ENCODE results near the gene UTP14C.

UTP14C gene

GRCh38 chr13:52005841-52006522, 18.5 kb upstream of the UTP14C start:
- in situ Hi-C loops (cut with HindIII; ENCODE audit: low pct_unique_long_range_greater_than_20kb, low sequenced_read_pairs): no loop called here
- no peak for DNase-seq (ENCODE audit: low read depth in 1 of 2, low spot score in 1 of 2)
- no peak for TF ChIP-seq JUND (IDR thresholded peaks at IDR 0.05; ENCODE audit: low read depth)

GRCh38 chr13:52006523-52007245, 17.8 kb upstream of the UTP14C start:
- in situ Hi-C loops (cut with HindIII; ENCODE audit: low pct_unique_long_range_greater_than_20kb, low sequenced_read_pairs): no loop called here
- no peak for TF ChIP-seq JUND (IDR thresholded peaks at IDR 0.05; ENCODE audit: low read depth)
- DNase-seq (ENCODE audit: low read depth in 1 of 2, low spot score in 1 of 2): no peak

- in situ Hi-C loops (cut with HindIII; ENCODE audit: low pct_unique_long_range_greater_than_20kb, low sequenced_read_pairs): no loop called here
- no peak for TF ChIP-seq JUND (IDR thresholded peaks at IDR 0.05; ENCODE audit: low read depth)
- DNase-seq (ENCODE audit: low read depth in 1 of 2, low spot score in 1 of 2): no peak
Measured at GRCh38 chr13:52009946-52010345, 14.5 kb upstream of the UTP14C start.

GRCh38 chr13:52010890-52011631, 13.4 kb upstream of the UTP14C start, which contains the start of gene ATP7B:
Gene ATP7B (minus strand): TSS chr13:52011450. CDS start chr13:52011337, 113 bp downstream.
- in situ Hi-C loops (cut with HindIII; ENCODE audit: low pct_unique_long_range_greater_than_20kb, low sequenced_read_pairs): no loop called here
- TF ChIP-seq JUND (IDR thresholded peaks at IDR 0.05; ENCODE audit: low read depth): no peak
- no peak for DNase-seq (ENCODE audit: low read depth in 1 of 2, low spot score in 1 of 2)

- peak; percentile 90 to 98 for DNase-seq (ENCODE audit: low read depth in 1 of 2, low spot score in 1 of 2)
- in situ Hi-C loops (cut with HindIII; ENCODE audit: low pct_unique_long_range_greater_than_20kb, low sequenced_read_pairs): no loop called here
- no peak for TF ChIP-seq JUND (IDR thresholded peaks at IDR 0.05; ENCODE audit: low read depth)
Measured at GRCh38 chr13:52011632-52012511, 12.6 kb upstream of the UTP14C start, which contains the start of gene ALG11. Gene ALG11 (plus strand): TSS chr13:52012398. CDS start chr13:52012419, 21 bp downstream.

GRCh38 chr13:52012512-52012836, 12.0 kb upstream of the UTP14C start:
- in situ Hi-C loops (cut with HindIII; ENCODE audit: low pct_unique_long_range_greater_than_20kb, low sequenced_read_pairs): no loop called here

GRCh38 chr13:52016296-52016695, 8.2 kb upstream of the UTP14C start:
- no peak for DNase-seq (ENCODE audit: low read depth in 1 of 2, low spot score in 1 of 2)
- no peak for TF ChIP-seq JUND (IDR thresholded peaks at IDR 0.05; ENCODE audit: low read depth)
- in situ Hi-C loops (cut with HindIII; ENCODE audit: low pct_unique_long_range_greater_than_20kb, low sequenced_read_pairs): no loop called here

More at GRCh38 chr13:52012512-52012836, 12.0 kb upstream of the UTP14C start:
- DNase-seq (ENCODE audit: low read depth in 1 of 2, low spot score in 1 of 2): no peak
- TF ChIP-seq JUND (IDR thresholded peaks at IDR 0.05; ENCODE audit: low read depth): no peak

- in situ Hi-C loops (cut with HindIII; ENCODE audit: low pct_unique_long_range_greater_than_20kb, low sequenced_read_pairs): no loop called here
- DNase-seq (ENCODE audit: low read depth in 1 of 2, low spot score in 1 of 2): no peak
- TF ChIP-seq JUND (IDR thresholded peaks at IDR 0.05; ENCODE audit: low read depth): no peak
Measured at GRCh38 chr13:52020191-52020590, 4.3 kb upstream of the UTP14C start.

GRCh38 chr13:52022356-52022755, 2.1 kb upstream of the UTP14C start:
- in situ Hi-C loops (cut with HindIII; ENCODE audit: low pct_unique_long_range_greater_than_20kb, low sequenced_read_pairs): no loop called here
- DNase-seq (ENCODE audit: low read depth in 1 of 2, low spot score in 1 of 2): no peak
- TF ChIP-seq JUND (IDR thresholded peaks at IDR 0.05; ENCODE audit: low read depth): no peak

- DNase-seq (ENCODE audit: low read depth in 1 of 2, low spot score in 1 of 2): no peak
- no peak for TF ChIP-seq JUND (IDR thresholded peaks at IDR 0.05; ENCODE audit: low read depth)
- in situ Hi-C loops (cut with HindIII; ENCODE audit: low pct_unique_long_range_greater_than_20kb, low sequenced_read_pairs): no loop called here
Measured at GRCh38 chr13:52025475-52026245, 1.2 kb downstream of the UTP14C start.

GRCh38 chr13:52026246-52026626, 1.7 kb downstream of the UTP14C start:
- in situ Hi-C loops (cut with HindIII; ENCODE audit: low pct_unique_long_range_greater_than_20kb, low sequenced_read_pairs): no loop called here
- no peak for TF ChIP-seq JUND (IDR thresholded peaks at IDR 0.05; ENCODE audit: low read depth)
- DNase-seq (ENCODE audit: low read depth in 1 of 2, low spot score in 1 of 2): no peak
